ENCODE measurements around the gene DNAJB5.

DNAJB5 gene

DNA sequence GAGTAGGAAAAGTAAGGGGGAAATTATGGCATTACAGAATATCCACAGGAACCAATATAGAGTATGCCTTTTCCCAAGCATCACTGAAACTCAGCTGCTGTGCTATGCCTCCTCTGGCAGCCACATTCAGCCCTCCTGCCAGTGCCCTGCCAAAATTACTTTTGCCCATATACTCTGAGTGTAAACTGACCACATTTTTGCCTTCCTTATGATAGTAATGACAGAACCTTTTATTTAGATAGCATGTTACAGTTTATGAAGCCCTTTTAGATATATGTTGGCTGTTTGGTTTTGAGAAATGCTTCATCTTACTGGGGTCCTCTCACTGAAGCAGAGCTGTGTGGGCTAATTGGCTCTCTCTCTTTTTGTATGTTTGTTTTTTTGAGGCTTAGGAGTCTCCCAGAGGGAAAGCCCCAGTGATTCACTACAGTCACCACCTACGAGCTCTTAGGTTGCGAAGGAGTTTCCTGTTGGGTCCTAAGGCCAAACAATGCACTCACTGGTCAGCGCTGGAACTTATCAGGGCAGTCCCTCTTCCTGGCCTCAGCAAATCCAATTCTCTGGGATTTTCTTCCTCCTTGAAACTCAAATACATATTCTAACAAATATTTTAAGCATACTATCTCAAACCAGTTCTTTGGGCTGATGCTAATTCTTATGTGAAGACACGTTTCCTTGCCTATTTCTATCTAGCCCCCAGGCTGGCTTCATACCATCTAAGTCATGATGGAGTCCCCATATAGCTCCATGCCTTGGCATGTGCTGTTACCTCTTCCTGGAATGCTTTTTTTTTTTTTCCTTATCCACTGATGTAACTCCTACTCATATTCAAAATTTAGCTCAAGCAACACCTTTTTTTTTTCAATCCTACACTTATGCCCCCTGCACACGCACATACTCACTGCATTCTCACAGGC is 27.7 kb upstream of the DNAJB5 start:
- Histone ChIP-seq H3K79me2 (ENCODE audit: control insufficient read depth, insufficient read depth, low read length, unreplicated experiment) (no peaks in the 10 kb centered on the region), H3K4me1 (ENCODE audit: control insufficient read depth, insufficient read depth, low read length, unreplicated experiment) (peaks cover 14% of the 10 kb centered on the region), H2AFZ (ENCODE audit: low read length, unreplicated experiment) (no peak overlapping the region), H3K36me3 (ENCODE audit: insufficient read depth, low read length) (no peaks in the 10 kb centered on the region), H3K27me3 (ENCODE audit: insufficient read depth, low read length) (peaks cover 90% of the 10 kb centered on the region), H3K27ac (ENCODE audit: low read depth, low read length) (no peak overlapping the region), H3K4me3 (ENCODE audit: low read depth, low read length) (no peak overlapping the region)

DNA sequence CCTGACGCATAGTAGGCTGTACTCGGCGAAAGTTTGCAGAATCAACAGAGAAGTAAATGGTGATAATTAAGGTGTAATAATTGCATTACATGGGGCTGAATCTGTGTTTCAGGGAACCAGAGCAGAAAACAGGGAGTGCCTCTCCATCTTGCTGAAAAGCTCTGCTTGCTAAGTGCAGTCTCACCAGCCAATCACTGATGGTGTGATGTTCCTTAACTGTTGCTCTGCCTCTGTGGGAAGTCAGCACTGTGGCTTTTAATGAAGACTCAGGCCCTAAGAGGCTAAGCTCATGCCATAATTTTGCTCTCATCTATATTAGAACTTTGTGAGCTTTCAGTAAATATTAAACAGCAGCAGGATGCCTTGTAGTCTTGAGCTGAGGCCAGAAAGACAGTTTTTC is 27.0 kb upstream of the DNAJB5 start:
- Histone ChIP-seq H3K27ac (ENCODE audit: low read depth, low read length) (no peak overlapping the region), H3K4me1 (ENCODE audit: control insufficient read depth, insufficient read depth, low read length, unreplicated experiment) (peaks cover 14% of the 10 kb centered on the region), H3K36me3 (ENCODE audit: insufficient read depth, low read length) (no peaks in the 10 kb centered on the region), H2AFZ (ENCODE audit: low read length, unreplicated experiment) (no peak overlapping the region), H3K27me3 (ENCODE audit: insufficient read depth, low read length) (peaks cover 90% of the 10 kb centered on the region), H3K4me3 (ENCODE audit: low read depth, low read length) (no peak overlapping the region), H3K79me2 (ENCODE audit: control insufficient read depth, insufficient read depth, low read length, unreplicated experiment) (no peaks in the 10 kb centered on the region)

GRCh38 chr9:34963552-34963951 is 26.0 kb upstream of the DNAJB5 start:
- H3K27ac ChIP-seq (ENCODE audit: low read depth, low read length), result no peak overlapping the region
- H3K4me3 ChIP-seq (ENCODE audit: low read depth, low read length), result no peak overlapping the region
- no peaks in the 10 kb centered on the region for H3K36me3 ChIP-seq (ENCODE audit: insufficient read depth, low read length)
- H3K27me3 ChIP-seq (ENCODE audit: insufficient read depth, low read length), result peaks cover 93% of the 10 kb centered on the region
- H2AFZ ChIP-seq (ENCODE audit: low read length, unreplicated experiment), result no peak overlapping the region
- peaks cover 14% of the 10 kb centered on the region for H3K4me1 ChIP-seq (ENCODE audit: control insufficient read depth, insufficient read depth, low read length, unreplicated experiment)
- H3K79me2 ChIP-seq (ENCODE audit: control insufficient read depth, insufficient read depth, low read length, unreplicated experiment), result no peaks in the 10 kb centered on the region

GRCh38 chr9:34964458-34964857 is 25.1 kb upstream of the DNAJB5 start:
- Histone ChIP-seq H3K27me3 (ENCODE audit: insufficient read depth, low read length) (peaks cover 89% of the 10 kb centered on the region), H3K36me3 (ENCODE audit: insufficient read depth, low read length) (no peaks in the 10 kb centered on the region), H3K79me2 (ENCODE audit: control insufficient read depth, insufficient read depth, low read length, unreplicated experiment) (no peaks in the 10 kb centered on the region), H3K4me1 (ENCODE audit: control insufficient read depth, insufficient read depth, low read length, unreplicated experiment) (peaks cover 14% of the 10 kb centered on the region), H2AFZ (ENCODE audit: low read length, unreplicated experiment) (no peak overlapping the region), H3K27ac (ENCODE audit: low read depth, low read length) (no peak overlapping the region), H3K4me3 (ENCODE audit: low read depth, low read length) (no peak overlapping the region)

DNA sequence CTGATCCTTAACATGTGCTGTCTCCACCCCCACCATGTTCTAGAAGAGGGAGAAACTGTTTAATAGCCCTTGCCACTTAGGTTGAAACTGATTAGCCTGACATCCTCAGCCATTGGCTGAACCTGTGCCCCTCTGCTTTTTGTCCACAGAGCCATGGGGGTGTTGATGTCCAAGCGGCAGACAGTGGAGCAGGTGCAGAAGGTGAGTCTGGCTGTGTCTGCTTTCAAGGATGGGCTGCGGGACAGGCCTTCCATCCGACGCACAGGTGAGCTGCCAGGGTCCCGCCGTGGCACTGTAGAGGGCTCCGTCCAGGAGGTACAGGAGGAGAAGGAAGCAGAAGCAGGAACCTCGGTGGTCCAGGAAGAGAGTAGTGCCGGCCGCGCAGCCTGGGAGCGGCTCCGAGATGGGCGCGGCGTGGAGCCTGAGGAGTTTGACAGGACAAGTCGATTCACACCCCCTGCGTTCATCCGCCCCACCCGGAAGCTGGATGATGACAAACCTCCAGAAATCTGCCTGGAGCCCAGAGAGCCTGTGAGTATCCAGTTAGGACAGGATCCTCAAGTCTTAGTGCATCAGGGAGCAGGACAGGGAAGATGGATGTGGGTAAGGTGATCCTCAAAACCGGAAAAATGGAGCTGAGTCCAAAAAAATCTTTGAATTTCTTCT is 18.3 kb upstream of the DNAJB5 start:
- Histone ChIP-seq H3K36me3 (ENCODE audit: insufficient read depth, low read length) (no peaks in the 10 kb centered on the region), H3K4me1 (ENCODE audit: control insufficient read depth, insufficient read depth, low read length, unreplicated experiment) (no peaks in the 10 kb centered on the region), H3K4me3 (ENCODE audit: low read depth, low read length) (no peak overlapping the region), H3K27ac (ENCODE audit: low read depth, low read length) (no peak overlapping the region), H3K79me2 (ENCODE audit: control insufficient read depth, insufficient read depth, low read length, unreplicated experiment) (no peaks in the 10 kb centered on the region), H3K27me3 (ENCODE audit: insufficient read depth, low read length) (peaks cover 91% of the 10 kb centered on the region), H2AFZ (ENCODE audit: low read length, unreplicated experiment) (no peak overlapping the region)

GRCh38 chr9:34974664-34975063 is 14.9 kb upstream of the DNAJB5 start:
- Histone ChIP-seq H3K4me3 (ENCODE audit: low read depth, low read length) (no peak overlapping the region), H3K36me3 (ENCODE audit: insufficient read depth, low read length) (no peaks in the 10 kb centered on the region), H3K27me3 (ENCODE audit: insufficient read depth, low read length) (peaks cover 88% of the 10 kb centered on the region), H2AFZ (ENCODE audit: low read length, unreplicated experiment) (no peak overlapping the region), H3K79me2 (ENCODE audit: control insufficient read depth, insufficient read depth, low read length, unreplicated experiment) (no peaks in the 10 kb centered on the region), H3K27ac (ENCODE audit: low read depth, low read length) (no peak overlapping the region), H3K4me1 (ENCODE audit: control insufficient read depth, insufficient read depth, low read length, unreplicated experiment) (no peaks in the 10 kb centered on the region)

DNA sequence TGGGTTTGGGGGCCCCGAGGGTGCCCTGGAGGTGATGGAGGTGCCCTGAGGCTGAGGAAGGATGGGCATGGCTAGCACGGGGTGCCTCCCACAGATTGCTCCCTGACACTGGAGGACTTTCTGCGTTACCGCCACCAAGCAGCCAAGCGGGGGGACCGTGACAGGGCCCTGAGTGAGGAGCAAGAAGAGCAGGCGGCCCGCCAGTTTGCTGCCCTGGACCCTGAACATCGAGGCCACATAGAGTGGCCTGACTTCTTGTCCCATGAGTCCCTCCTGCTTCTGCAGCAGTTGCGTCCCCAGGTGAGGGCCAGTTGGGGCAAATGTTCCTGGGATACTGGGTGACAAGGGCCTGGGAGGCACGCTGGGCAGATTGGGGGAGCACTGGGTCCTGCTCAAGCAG is 13.1 kb upstream of the DNAJB5 start:
- no peaks in the 10 kb centered on the region for H3K79me2 ChIP-seq (ENCODE audit: control insufficient read depth, insufficient read depth, low read length, unreplicated experiment)
- no peak overlapping the region for H2AFZ ChIP-seq (ENCODE audit: low read length, unreplicated experiment)
- no peak overlapping the region for H3K27ac ChIP-seq (ENCODE audit: low read depth, low read length)
- peaks cover 88% of the 10 kb centered on the region for H3K27me3 ChIP-seq (ENCODE audit: insufficient read depth, low read length)
- H3K4me1 ChIP-seq (ENCODE audit: control insufficient read depth, insufficient read depth, low read length, unreplicated experiment), result no peaks in the 10 kb centered on the region
- no peaks in the 10 kb centered on the region for H3K36me3 ChIP-seq (ENCODE audit: insufficient read depth, low read length)
- no peak overlapping the region for H3K4me3 ChIP-seq (ENCODE audit: low read depth, low read length)

GRCh38 chr9:34976992-34977391 is 12.6 kb upstream of the DNAJB5 start:
- H2AFZ ChIP-seq (ENCODE audit: low read length, unreplicated experiment), result no peak overlapping the region
- no peaks in the 10 kb centered on the region for H3K4me1 ChIP-seq (ENCODE audit: control insufficient read depth, insufficient read depth, low read length, unreplicated experiment)
- no peak overlapping the region for H3K4me3 ChIP-seq (ENCODE audit: low read depth, low read length)
- no peaks in the 10 kb centered on the region for H3K79me2 ChIP-seq (ENCODE audit: control insufficient read depth, insufficient read depth, low read length, unreplicated experiment)
- peaks cover 84% of the 10 kb centered on the region for H3K27me3 ChIP-seq (ENCODE audit: insufficient read depth, low read length)
- H3K27ac ChIP-seq (ENCODE audit: low read depth, low read length), result no peak overlapping the region
- no peaks in the 10 kb centered on the region for H3K36me3 ChIP-seq (ENCODE audit: insufficient read depth, low read length)

DNA sequence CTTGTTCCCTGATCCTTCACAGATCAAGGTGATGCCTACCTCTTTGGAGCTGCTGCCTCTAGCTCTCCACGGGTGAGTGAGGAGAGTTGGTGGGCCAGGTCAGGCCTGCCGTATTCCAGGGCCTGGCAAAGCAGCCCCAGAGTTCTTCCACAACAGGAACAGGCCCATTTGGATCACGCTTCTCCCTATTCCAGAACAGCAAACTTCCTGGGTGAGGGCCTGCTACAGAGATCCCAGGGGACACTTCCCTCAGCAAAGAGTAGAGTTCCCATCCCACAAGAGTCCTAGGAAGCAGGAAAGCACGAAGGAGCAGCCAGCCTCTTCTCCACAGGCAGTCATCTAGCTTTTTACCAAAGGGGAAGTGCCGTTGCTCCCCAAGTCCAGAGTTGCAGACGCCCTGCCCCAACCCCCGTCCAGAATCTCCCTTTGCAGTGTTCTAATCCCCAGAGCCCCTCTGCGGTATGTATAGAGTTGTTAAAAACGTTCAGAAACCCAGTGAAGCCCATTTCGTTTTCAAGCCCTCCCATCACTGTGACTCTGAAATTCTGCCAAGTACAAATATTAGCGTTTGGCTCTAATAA is 9.3 kb upstream of the DNAJB5 start:
- Histone ChIP-seq H3K27me3 (ENCODE audit: insufficient read depth, low read length) (peaks cover 73% of the 10 kb centered on the region), H2AFZ (ENCODE audit: low read length, unreplicated experiment) (no peak overlapping the region), H3K4me1 (ENCODE audit: control insufficient read depth, insufficient read depth, low read length, unreplicated experiment) (no peaks in the 10 kb centered on the region), H3K27ac (ENCODE audit: low read depth, low read length) (no peak overlapping the region), H3K79me2 (ENCODE audit: control insufficient read depth, insufficient read depth, low read length, unreplicated experiment) (no peaks in the 10 kb centered on the region), H3K4me3 (ENCODE audit: low read depth, low read length) (no peak overlapping the region), H3K36me3 (ENCODE audit: insufficient read depth, low read length) (no peaks in the 10 kb centered on the region)

DNA sequence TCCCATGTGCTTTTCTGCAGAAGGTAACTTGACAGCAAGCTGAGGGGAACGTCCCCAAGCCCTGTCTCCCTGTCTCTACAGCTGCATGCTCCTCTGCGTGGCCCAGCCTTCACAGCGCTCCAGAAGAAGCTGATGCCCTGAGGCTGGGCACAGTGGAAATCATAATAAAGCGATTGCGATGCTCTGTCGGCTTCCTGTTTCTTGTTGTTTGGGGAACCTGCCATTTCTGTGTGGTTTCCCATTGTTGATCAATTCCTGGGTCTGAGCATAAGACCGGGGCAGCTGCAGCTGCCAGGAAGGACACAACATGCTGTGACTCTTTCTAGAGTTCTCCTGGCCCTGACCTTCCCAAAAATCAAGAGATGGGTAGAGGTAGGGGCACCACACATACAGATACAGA is 7.2 kb upstream of the DNAJB5 start:
- H3K36me3 ChIP-seq (ENCODE audit: insufficient read depth, low read length), result no peaks in the 10 kb centered on the region
- no peaks in the 10 kb centered on the region for H3K79me2 ChIP-seq (ENCODE audit: control insufficient read depth, insufficient read depth, low read length, unreplicated experiment)
- H3K27ac ChIP-seq (ENCODE audit: low read depth, low read length), result no peak overlapping the region
- H3K4me3 ChIP-seq (ENCODE audit: low read depth, low read length), result no peak overlapping the region
- H3K4me1 ChIP-seq (ENCODE audit: control insufficient read depth, insufficient read depth, low read length, unreplicated experiment), result peaks cover 2% of the 10 kb centered on the region
- H2AFZ ChIP-seq (ENCODE audit: low read length, unreplicated experiment), result no peak overlapping the region
- H3K27me3 ChIP-seq (ENCODE audit: insufficient read depth, low read length), result peaks cover 53% of the 10 kb centered on the region

Measured in ACC112 (cell line).